Neutrophil (primary cell): ENCODE results near the gene PLGRKT.
"Not testable (repeated sequence)": the region's sequence is repeated elsewhere in the genome, so short reads cannot be mapped to it uniquely, and the experiment has no call there.

Experiments used
- H3K27ac ChIP-seq: fragments of 200-600 bp; sonication (generic); 2 replicates; pipeline ENCODE4 v1.5.1; 2016; ENCODE audit warnings: mild to moderate bottlenecking, moderate library complexity
- H3K27me3 ChIP-seq: fragments of 200-600 bp; sonication (generic); 2 replicates; pipeline ENCODE4 v1.6.0; 2016; ENCODE audit warnings: mild to moderate bottlenecking
- H3K36me3 ChIP-seq: fragments of 200-600 bp; sonication (generic); 2 replicates; pipeline ENCODE4 v1.5.1; 2017
- H3K4me1 ChIP-seq, 2 experiments: fragments of 200-600 bp in 1 of 2; sonication (generic) in 1 of 2; 1 replicate in 1 of 2; 2 replicates in 1 of 2; pipeline versions ENCODE4 v1.5.1 to v1.6.1; 2013 to 2016; ENCODE audit warnings: low read depth in 1 of 2, low read length in 1 of 2, mild to moderate bottlenecking in 1 of 2, moderate library complexity in 1 of 2; ENCODE audit not compliant: control insufficient read depth in 1 of 2, insufficient read depth in 1 of 2
- H3K4me3 ChIP-seq, 2 experiments: fragments of 200-600 bp in 1 of 2; sonication (generic) in 1 of 2; 1 replicate in 1 of 2; 2 replicates in 1 of 2; pipeline ENCODE4 v1.5.1; 2013 to 2016; ENCODE audit warnings: low read depth in 1 of 2, low read length in 1 of 2, mild to moderate bottlenecking in 1 of 2, moderate library complexity in 1 of 2
- H3K9me3 ChIP-seq: fragments of 200-600 bp; sonication (generic); 2 replicates; pipeline ENCODE4 v1.5.1; 2016
- CTCF ChIP-seq: fragments of 200-600 bp; sonication (generic); IDR thresholded peaks from 2 replicates; pipeline ENCODE4 v1.5.1; 2016; ENCODE audit warnings: antibody characterized with exemption

The PLGRKT gene

GRCh38 chr9:5336688-5337087 is 101.0 kb downstream of the PLGRKT start:
- Histone ChIP-seq H3K36me3 (no peaks in the 10 kb centered on the region), H3K4me1 (no peaks in the 10 kb centered on the region), H3K4me3 (no peak overlapping the region), H3K27ac (no peak overlapping the region), H3K9me3 (no peaks in the 10 kb centered on the region), H3K27me3 (peaks cover 23% of the 10 kb centered on the region)
- no peak for TF ChIP-seq CTCF

GRCh38 chr9:5331276-5331675 is 106.4 kb downstream of the PLGRKT start:
- not testable (repeated sequence) for H3K4me1 ChIP-seq, H3K27me3 ChIP-seq, H3K36me3 ChIP-seq, H3K9me3 ChIP-seq, H3K4me3 ChIP-seq, H3K27ac ChIP-seq

GRCh38 chr9:5326893-5327548 is 110.7 kb downstream of the PLGRKT start:
- Histone ChIP-seq H3K27me3 (no peaks in the 10 kb centered on the region), H3K4me1 (no peaks in the 10 kb centered on the region), H3K9me3 (no peaks in the 10 kb centered on the region), H3K4me3 (no peak overlapping the region), H3K27ac (no peak overlapping the region), H3K36me3 (no peaks in the 10 kb centered on the region)
- no peak for TF ChIP-seq CTCF

GRCh38 chr9:5326187-5326586 is 111.5 kb downstream of the PLGRKT start:
- Histone ChIP-seq H3K36me3 (no peaks in the 10 kb centered on the region), H3K9me3 (no peaks in the 10 kb centered on the region), H3K27ac (no peak overlapping the region), H3K4me3 (no peak overlapping the region), H3K27me3 (no peaks in the 10 kb centered on the region), H3K4me1 (peaks cover 0 to 2% of the 10 kb centered on the region in 2 experiments)
- TF ChIP-seq CTCF: no peak

- H3K27ac ChIP-seq: not testable (repeated sequence)
Measured at GRCh38 chr9:5321601-5322000, 116.1 kb downstream of the PLGRKT start.

GRCh38 chr9:5321058-5321457 is 116.7 kb downstream of the PLGRKT start:
- Histone ChIP-seq H3K27me3 (no peaks in the 10 kb centered on the region), H3K4me1 (peaks cover 0 to 2% of the 10 kb centered on the region in 2 experiments), H3K4me3 (no peak overlapping the region), H3K36me3 (no peaks in the 10 kb centered on the region), H3K9me3 (no peaks in the 10 kb centered on the region), H3K27ac (no peak overlapping the region)
- TF ChIP-seq CTCF: no peak

More at GRCh38 chr9:5321601-5322000, 116.1 kb downstream of the PLGRKT start:
- not testable (repeated sequence) for H3K36me3 ChIP-seq, H3K4me1 ChIP-seq, H3K9me3 ChIP-seq, H3K27me3 ChIP-seq, H3K4me3 ChIP-seq

- not testable (repeated sequence) for H3K27ac ChIP-seq, H3K36me3 ChIP-seq, H3K4me3 ChIP-seq, H3K9me3 ChIP-seq, H3K4me1 ChIP-seq, H3K27me3 ChIP-seq
Measured at GRCh38 chr9:5316406-5316805, 121.3 kb downstream of the PLGRKT start.
